ENCODE results near the gene GREM2.

- no peak for TF ChIP-seq CTCF (IDR thresholded peaks at IDR 0.05)
- TF ChIP-seq POLR2A (IDR thresholded peaks at IDR 0.05; ENCODE audit: low read depth) = no peak
- TF ChIP-seq EP300 (IDR thresholded peaks at IDR 0.05) = no peak
- TF ChIP-seq POLR2AphosphoS5 (IDR thresholded peaks at IDR 0.05) = no peak
These were observed 136.1 kb downstream of the GREM2 start for GRCh38 chr1:240475832-240476231.

Measured in esophagus muscularis mucosa (tissue), 4 donors.